CD4-positive, alpha-beta T cell (primary cell): ENCODE data around the gene EPHX1. TPM values are rescaled to one million over a fixed set of nuclear protein-coding genes. Genes with fewer than 3 reads are reported as not detected.

Experiments
- ATAC-seq: fragments of 200-7000 bp; cut with Tn5 transposase; one replicate; pipeline ENCODE4 v1.10.0; 2022; ENCODE audit warnings: mild to moderate bottlenecking; ENCODE audit not compliant: poor library complexity
- CTCF ChIA-PET: fragments of 350-600 bp; sonication (Branson Sonifier 250); formaldehyde crosslinking; loops from one replicate; lab custom pipeline; 2021; ENCODE audit warnings: antibody characterized with exemption, inconsistent platforms; lab: Charles Lee
- POLR2A ChIA-PET: fragments of 350-600 bp; sonication (Branson Sonifier 250); formaldehyde crosslinking; loops from one replicate; lab custom pipeline; 2021; ENCODE audit warnings: antibody characterized with exemption, inconsistent platforms; lab: Charles Lee
- DNase-seq, 14 experiments: peaks; one replicate each; pipeline ENCODE4 v3.0.0-alpha.2; 2013 to 2020; ENCODE audit warnings: mixed read lengths in 2 of 14
- H3K27ac ChIP-seq, 2 donors: one replicate each; pipeline versions ENCODE4 v1.5.1 to v1.7.0; 2013; ENCODE audit warnings: low read length in 2 of 2, low read depth in 1 of 2, mild to moderate bottlenecking in 1 of 2
- H3K27me3 ChIP-seq, 2 experiments: 1 replicate in 1 of 2; 2 replicates in 1 of 2; pipeline versions ENCODE4 v1.6.1 to v1.7.0; 2013; ENCODE audit warnings: low read length in 2 of 2, control low read depth in 1 of 2, mild to moderate bottlenecking in 1 of 2, moderate library complexity in 1 of 2; ENCODE audit not compliant: insufficient read depth in 2 of 2, control insufficient read depth in 1 of 2
- H3K36me3 ChIP-seq: one replicate; pipeline ENCODE4 v1.6.1; 2013; ENCODE audit warnings: low read length, control low read depth; ENCODE audit not compliant: insufficient read depth
- H3K4me1 ChIP-seq: one replicate; pipeline ENCODE4 v1.6.1; 2013; ENCODE audit warnings: low read length, control low read depth; ENCODE audit not compliant: insufficient read depth
- H3K4me3 ChIP-seq: one replicate; pipeline ENCODE4 v1.5.1; 2013; ENCODE audit warnings: mild to moderate bottlenecking, low read length, moderate library complexity
- H3K9me3 ChIP-seq, 2 experiments: 1 replicate in 1 of 2; 2 replicates in 1 of 2; pipeline versions ENCODE4 v1.6.1 to v1.7.0; 2013; ENCODE audit warnings: low read length in 2 of 2, mild to moderate bottlenecking in 2 of 2, control low read depth in 1 of 2, moderate library complexity in 1 of 2; ENCODE audit not compliant: control insufficient read depth in 1 of 2, insufficient read depth in 1 of 2
- H3K27ac Mint-ChIP-seq: one replicate; pipeline ENCODE4 v1.8.0; 2020; ENCODE audit warnings: mixed read lengths
- H3K27me3 Mint-ChIP-seq: one replicate; pipeline ENCODE4 v1.8.0; 2021; ENCODE audit warnings: mixed read lengths
- H3K36me3 Mint-ChIP-seq: one replicate; pipeline ENCODE4 v1.8.0; 2021; ENCODE audit warnings: low read depth, mixed read lengths
- H3K4me1 Mint-ChIP-seq: one replicate; pipeline ENCODE4 v1.8.0; 2021; ENCODE audit warnings: low read depth, mixed read lengths
- H3K4me3 Mint-ChIP-seq: one replicate; pipeline ENCODE4 v1.8.0; 2020; ENCODE audit warnings: mild to moderate bottlenecking, mixed read lengths
- H3K9me3 Mint-ChIP-seq: one replicate; pipeline ENCODE4 v1.8.0; 2020; ENCODE audit warnings: mixed read lengths
- CTCF ChIP-seq: fragments of 200-600 bp; IDR thresholded peaks from one replicate; pipeline ENCODE4 v1.8.0; 2022; ENCODE audit warnings: antibody characterized with exemption, mild to moderate bottlenecking
- intact Hi-C, 2 experiments: fragments of 100-400 bp; cut with DNase I in 1 of 2; cut with micrococcal nuclease in 1 of 2; formaldehyde crosslinking; loops; one replicate each; pipeline versions ENCODE4 v1.15.1 to v1.9.0; 2023 to 2025; cut with DNase I, micrococcal nuclease
- total RNA-seq, 174 experiments: library from RNA in 2 of 174; stranded (reverse) in 2 of 174; gene quantifications; one replicate each; pipeline ENCODE4 v1.2.3 and lab custom pipeline; 2021 to 2026

The EPHX1 gene
- total RNA-seq, 2 experiments from 2014 or later, result 0.34 to 0.47 TPM

GRCh38 chr1:225846331-225847310 lies 36.7 kb downstream of the EPHX1 start:
- Mint-ChIP-seq H3K36me3 (peaks cover 50% of the 10 kb centered on the region), H3K4me3 (no peak overlapping the region)

GRCh38 chr1:225847610-225848009 lies 37.7 kb downstream of the EPHX1 start:
- H3K36me3 ChIP-seq, result peaks cover 69% of the 10 kb centered on the region
- POLR2A ChIA-PET, result interaction anchor here (0.7 to 2.9 kb wide), 6 partner anchors 8 to 70 kb away, joined by 3 to 12 read pairs (median 6); partner anchors contain the start of genes SRP9 and TMEM63A
- peaks cover 60% of the 10 kb centered on the region for H3K36me3 Mint-ChIP-seq

More at GRCh38 chr1:225846331-225847310, 36.7 kb downstream of the EPHX1 start:
- intact Hi-C loops, result loop anchor here in 1 of 2 experiments (10.0 kb wide), 1 partner anchor 292 kb away; no protein-coding TSS in a partner anchor
- peak overlapping the region in 1 of 2 donors; percentile 46 for H3K27ac ChIP-seq
- H3K27ac Mint-ChIP-seq, result peak overlapping the region; percentile 96
- H3K4me3 ChIP-seq, result no peak overlapping the region
- POLR2A ChIA-PET, result interaction anchor here (0.8 to 1.7 kb wide), 3 partner anchors 36 to 69 kb away, joined by 3 to 6 read pairs (median 5); partner anchors contain the start of genes SRP9 and TMEM63A
- no peaks in the 10 kb centered on the region for H3K27me3 Mint-ChIP-seq
- ATAC-seq (no peak), DNase-seq (no peak)
- H3K27me3 ChIP-seq, result no peaks in the 10 kb centered on the region
- TF ChIP-seq CTCF, result no peak
- peaks cover 59% of the 10 kb centered on the region for H3K4me1 Mint-ChIP-seq
- H3K36me3 ChIP-seq, result peaks cover 60% of the 10 kb centered on the region
- peaks cover 39% of the 10 kb centered on the region for H3K4me1 ChIP-seq
- H3K9me3 Mint-ChIP-seq, result no peaks in the 10 kb centered on the region
- CTCF ChIA-PET, result interaction anchor here (1.0 kb wide), 1 partner anchor 64 kb away, joined by 4 read pairs; no protein-coding TSS in a partner anchor
- no peaks in the 10 kb centered on the region for H3K9me3 ChIP-seq

More at GRCh38 chr1:225847610-225848009, 37.7 kb downstream of the EPHX1 start:
- H3K4me3 Mint-ChIP-seq, result no peak overlapping the region
- no peak for TF ChIP-seq CTCF
- H3K4me1 Mint-ChIP-seq, result peaks cover 60% of the 10 kb centered on the region
- no peaks in the 10 kb centered on the region for H3K27me3 Mint-ChIP-seq
- ATAC-seq, result no peak
- Histone ChIP-seq H3K27ac (peak overlapping the region; percentile 46 to 61), H3K9me3 (no peaks in the 10 kb centered on the region), H3K4me3 (no peak overlapping the region), H3K27me3 (no peaks in the 10 kb centered on the region), H3K4me1 (peaks cover 39% of the 10 kb centered on the region)
- intact Hi-C loops, result loop anchor here in 1 of 2 experiments (10.0 kb wide), 1 partner anchor 293 kb away; no protein-coding TSS in a partner anchor
- H3K9me3 Mint-ChIP-seq, result no peaks in the 10 kb centered on the region
- CTCF ChIA-PET, result no interaction called here
- DNase-seq, result no peak
- peak overlapping the region; percentile 96 for H3K27ac Mint-ChIP-seq
